SJCRH30 (cell line): ENCODE data around the gene DYRK1A. TPM values are rescaled to one million over a fixed set of nuclear protein-coding genes. Genes with fewer than 3 reads are reported as not detected.

Experiments used
- DNase-seq, 2 experiments: peaks; one replicate each; pipeline ENCODE4 v3.0.0-alpha.2; 2015 to 2020
- H3K27ac ChIP-seq: fragments of 250-450 bp; sonication (Bioruptor Pico); 2 replicates; pipeline ENCODE4 v1.5.1; 2020; ENCODE audit warnings: mild to moderate bottlenecking, moderate library complexity
- H3K27me3 ChIP-seq: fragments of 250-450 bp; sonication (Bioruptor Pico); 2 replicates; pipeline ENCODE4 v1.5.1; 2020; ENCODE audit warnings: mild to moderate bottlenecking, moderate library complexity
- H3K36me3 ChIP-seq: fragments of 250-450 bp; sonication (Bioruptor Pico); 2 replicates; pipeline ENCODE4 v1.5.1; 2020; ENCODE audit warnings: mild to moderate bottlenecking, moderate library complexity
- H3K4me1 ChIP-seq: fragments of 250-450 bp; sonication (Bioruptor Pico); 2 replicates; pipeline ENCODE4 v1.5.1; 2020; ENCODE audit warnings: mild to moderate bottlenecking, moderate library complexity
- H3K4me3 ChIP-seq: fragments of 250-450 bp; sonication (Bioruptor Pico); 2 replicates; pipeline ENCODE4 v1.5.1; 2020; ENCODE audit warnings: mild to moderate bottlenecking, moderate library complexity
- H3K9me3 ChIP-seq: fragments of 250-450 bp; sonication (Bioruptor Pico); replicated peaks from 2 replicates; pipeline ENCODE4 v1.5.1; 2020; ENCODE audit warnings: mild to moderate bottlenecking, moderate library complexity
- total RNA-seq: library from RNA; depleted of rRNA; stranded (reverse); fragments of >200 nt; shearing (Covaris generic); gene quantifications from 2 replicates; pipeline ENCODE4 v1.2.3, GENCODE V29; 2014

DYRK1A gene
- total RNA-seq, 1 experiment from 2014 or later: 67.5 TPM

- peaks cover 3% of the 10 kb centered on the region; the same call in 1 of the 2 replicates for H3K36me3 ChIP-seq
- no peak overlapping the region for H3K27ac ChIP-seq
- H3K4me3 ChIP-seq: no peak overlapping the region
- DNase-seq: no peak
- no peaks in the 10 kb centered on the region for H3K27me3 ChIP-seq
- no peaks in the 10 kb centered on the region for H3K4me1 ChIP-seq
- H3K9me3 ChIP-seq: 0 out of 2 replicates have a peak, but pooled peaks cover 4% of the 10 kb centered on the region
These were observed 44.1 kb downstream of the DYRK1A start for GRCh38 chr21:37410639-37411038.

GRCh38 chr21:37412603-37413360, 46.2 kb downstream of the DYRK1A start:
- Histone ChIP-seq H3K36me3 (peaks cover 2% of the 10 kb centered on the region; the same call in 1 of the 2 replicates), H3K27ac (no peak overlapping the region), H3K9me3 (0 out of 2 replicates have a peak, but pooled peaks cover 4% of the 10 kb centered on the region), H3K4me3 (no peak overlapping the region), H3K4me1 (no peaks in the 10 kb centered on the region), H3K27me3 (no peaks in the 10 kb centered on the region)
- no peak for DNase-seq

- Histone ChIP-seq H3K4me1 (no peaks in the 10 kb centered on the region), H3K36me3 (no peaks in the 10 kb centered on the region; the same call in 1 of the 2 replicates), H3K9me3 (0 out of 2 replicates have a peak, but pooled peaks cover 4% of the 10 kb centered on the region), H3K27ac (no peak overlapping the region), H3K4me3 (no peak overlapping the region), H3K27me3 (no peaks in the 10 kb centered on the region)
- DNase-seq: no peak
These were observed 47.1 kb downstream of the DYRK1A start for GRCh38 chr21:37413553-37414291.

- no peak for DNase-seq
- Histone ChIP-seq H3K36me3 (no peaks in the 10 kb centered on the region; the same call in 1 of the 2 replicates), H3K27ac (no peak overlapping the region), H3K27me3 (no peaks in the 10 kb centered on the region), H3K4me1 (no peaks in the 10 kb centered on the region), H3K9me3 (0 out of 2 replicates have a peak, but pooled peaks cover 6% of the 10 kb centered on the region), H3K4me3 (no peak overlapping the region)
These were observed 48.0 kb downstream of the DYRK1A start for GRCh38 chr21:37414292-37415253.

- Histone ChIP-seq H3K4me3 (no peak overlapping the region), H3K27ac (no peak overlapping the region), H3K4me1 (no peaks in the 10 kb centered on the region), H3K9me3 (0 out of 2 replicates have a peak, but pooled peaks cover 3% of the 10 kb centered on the region), H3K27me3 (no peaks in the 10 kb centered on the region), H3K36me3 (no peaks in the 10 kb centered on the region)
- DNase-seq: no peak
These were observed 49.4 kb downstream of the DYRK1A start for GRCh38 chr21:37415939-37416338.

- Histone ChIP-seq H3K36me3 (0 out of 2 replicates have a peak, but pooled peaks cover 4% of the 10 kb centered on the region), H3K9me3 (0 out of 2 replicates have a peak, but pooled peaks cover 3% of the 10 kb centered on the region), H3K4me1 (no peaks in the 10 kb centered on the region), H3K27me3 (no peaks in the 10 kb centered on the region), H3K4me3 (no peak overlapping the region), H3K27ac (no peak overlapping the region)
- no peak for DNase-seq
These were observed 50.3 kb downstream of the DYRK1A start for GRCh38 chr21:37416914-37417313.

- H3K27ac ChIP-seq: no peak overlapping the region
These were observed 52.8 kb downstream of the DYRK1A start for GRCh38 chr21:37419228-37419906.

GRCh38 chr21:37421306-37421705, 54.7 kb downstream of the DYRK1A start:
- no peak overlapping the region for H3K4me3 ChIP-seq
- H3K27me3 ChIP-seq: no peaks in the 10 kb centered on the region
- peaks cover 19% of the 10 kb centered on the region for H3K36me3 ChIP-seq
- no peaks in the 10 kb centered on the region for H3K4me1 ChIP-seq
- no peak for DNase-seq
- H3K9me3 ChIP-seq: peaks cover 3% of the 10 kb centered on the region; the same call in 1 of the 2 replicates
- H3K27ac ChIP-seq: no peak overlapping the region

More at GRCh38 chr21:37419228-37419906, 52.8 kb downstream of the DYRK1A start:
- H3K36me3 ChIP-seq: peaks cover 11% of the 10 kb centered on the region
- peaks cover 3% of the 10 kb centered on the region; the same call in 1 of the 2 replicates for H3K9me3 ChIP-seq
- H3K27me3 ChIP-seq: no peaks in the 10 kb centered on the region
- no peak for DNase-seq
- H3K4me3 ChIP-seq: no peak overlapping the region
- H3K4me1 ChIP-seq: no peaks in the 10 kb centered on the region

GRCh38 chr21:37422382-37422781, 55.8 kb downstream of the DYRK1A start:
- no peaks in the 10 kb centered on the region for H3K4me1 ChIP-seq
- H3K9me3 ChIP-seq: peaks cover 3% of the 10 kb centered on the region; the same call in 1 of the 2 replicates

GRCh38 chr21:37423103-37423502, 56.5 kb downstream of the DYRK1A start:
- H3K4me1 ChIP-seq: no peaks in the 10 kb centered on the region
- H3K9me3 ChIP-seq: peaks cover 3% of the 10 kb centered on the region; the same call in 1 of the 2 replicates
- DNase-seq: no peak
- no peaks in the 10 kb centered on the region for H3K27me3 ChIP-seq
- no peak overlapping the region for H3K27ac ChIP-seq
- peaks cover 19% of the 10 kb centered on the region for H3K36me3 ChIP-seq
- H3K4me3 ChIP-seq: no peak overlapping the region

More at GRCh38 chr21:37422382-37422781, 55.8 kb downstream of the DYRK1A start:
- Histone ChIP-seq H3K27ac (no peak overlapping the region), H3K4me3 (no peak overlapping the region), H3K27me3 (no peaks in the 10 kb centered on the region), H3K36me3 (peaks cover 19% of the 10 kb centered on the region)
- no peak for DNase-seq

- H3K9me3 ChIP-seq: peaks cover 3% of the 10 kb centered on the region; the same call in 1 of the 2 replicates
- H3K4me3 ChIP-seq: no peak overlapping the region
- H3K27ac ChIP-seq: no peak overlapping the region
- H3K27me3 ChIP-seq: no peaks in the 10 kb centered on the region
- no peak for DNase-seq
- peaks cover 27% of the 10 kb centered on the region for H3K36me3 ChIP-seq
- no peaks in the 10 kb centered on the region for H3K4me1 ChIP-seq
These were observed 57.8 kb downstream of the DYRK1A start for GRCh38 chr21:37424396-37424795.

- H3K4me3 ChIP-seq: no peak overlapping the region
- H3K9me3 ChIP-seq: no peaks in the 10 kb centered on the region; the same call in 1 of the 2 replicates
- H3K4me1 ChIP-seq: no peaks in the 10 kb centered on the region
- no peaks in the 10 kb centered on the region for H3K27me3 ChIP-seq
- no peak overlapping the region for H3K27ac ChIP-seq
- no peak for DNase-seq
- peaks cover 31% of the 10 kb centered on the region for H3K36me3 ChIP-seq
These were observed 58.4 kb downstream of the DYRK1A start for GRCh38 chr21:37425001-37425400.

GRCh38 chr21:37425684-37426083, 59.1 kb downstream of the DYRK1A start:
- Histone ChIP-seq H3K4me1 (no peaks in the 10 kb centered on the region), H3K4me3 (no peak overlapping the region), H3K9me3 (no peaks in the 10 kb centered on the region; the same call in 1 of the 2 replicates), H3K27ac (no peak overlapping the region), H3K27me3 (no peaks in the 10 kb centered on the region), H3K36me3 (peaks cover 36% of the 10 kb centered on the region)
- DNase-seq: no peak
